GM23338 (cell line): ENCODE data around the gene TXNDC16. TPM values are rescaled to one million over a fixed set of nuclear protein-coding genes. Genes with fewer than 3 reads are reported as not detected.

ENCODE experiments used
- ATAC-seq: fragments of 200-7000 bp; cut with Tn5 transposase; 3 replicates; pipeline ENCODE4 v1.9.1; 2020
- DNase-seq: peaks from one replicate; pipeline ENCODE4 v3.0.0-alpha.2; 2015; ENCODE audit warnings: low spot score
- H2AFZ ChIP-seq: fragments of 200-600 bp; sonication (generic); 2 replicates; pipeline ENCODE4 v1.8.0; 2016; ENCODE audit warnings: antibody characterized with exemption, mild to moderate bottlenecking, moderate library complexity
- H3F3A ChIP-seq: fragments of 200-600 bp; sonication (generic); replicated peaks from 2 replicates; pipeline ENCODE4 v1.8.0; 2017; ENCODE audit warnings: antibody characterized with exemption, mixed run types, low read depth
- H3K27ac ChIP-seq: fragments of 200-600 bp; sonication (generic); 2 replicates; pipeline ENCODE4 v1.6.1; 2016; ENCODE audit warnings: low read depth
- H3K27me3 ChIP-seq: fragments of 200-600 bp; sonication (generic); 2 replicates; pipeline ENCODE4 v1.8.0; 2016; ENCODE audit warnings: mild to moderate bottlenecking, mixed run types, moderate library complexity; ENCODE audit not compliant: insufficient read depth
- H3K36me3 ChIP-seq: fragments of 200-600 bp; sonication (generic); 2 replicates; pipeline ENCODE4 v1.8.0; 2016; ENCODE audit warnings: mild to moderate bottlenecking; ENCODE audit not compliant: insufficient read depth
- H3K4me1 ChIP-seq: fragments of 200-600 bp; sonication (generic); 2 replicates; pipeline ENCODE4 v1.8.0; 2016; ENCODE audit warnings: mild to moderate bottlenecking, moderate library complexity; ENCODE audit not compliant: insufficient read depth
- H3K4me2 ChIP-seq: fragments of 200-600 bp; sonication (generic); 2 replicates; pipeline ENCODE4 v1.7.1; 2017; ENCODE audit warnings: mixed run types
- H3K4me3 ChIP-seq: fragments of 200-600 bp; sonication (generic); 2 replicates; pipeline ENCODE4 v1.6.1; 2016; ENCODE audit warnings: mixed run types
- H3K79me2 ChIP-seq: fragments of 200-600 bp; sonication (generic); replicated peaks from 2 replicates; pipeline ENCODE4 v1.8.0; 2017; ENCODE audit warnings: mild to moderate bottlenecking; ENCODE audit not compliant: insufficient read depth
- H3K9me2 ChIP-seq: fragments of 200-600 bp; sonication (generic); 2 replicates; pipeline ENCODE4 v1.8.0; 2017; ENCODE audit not compliant: insufficient read depth
- H4K20me1 ChIP-seq: fragments of 200-600 bp; sonication (generic); replicated peaks from 2 replicates; pipeline ENCODE4 v1.8.0; 2017; ENCODE audit warnings: mild to moderate bottlenecking; ENCODE audit not compliant: insufficient read depth
- H3K27ac Mint-ChIP-seq: 2 replicates; pipeline ENCODE4 v1.8.0; 2020; ENCODE audit warnings: inconsistent platforms, mild to moderate bottlenecking, moderate library complexity, mixed read lengths
- H3K27me3 Mint-ChIP-seq: 3 replicates; pipeline ENCODE4 v1.8.0; 2022; ENCODE audit warnings: low read depth, mild to moderate bottlenecking, moderate library complexity, mixed read lengths, inconsistent platforms; ENCODE audit not compliant: insufficient read depth, poor library complexity
- H3K36me3 Mint-ChIP-seq: 3 replicates; pipeline ENCODE4 v1.8.0; 2021; ENCODE audit warnings: low read depth, mild to moderate bottlenecking, inconsistent platforms, moderate library complexity, mixed read lengths
- H3K4me1 Mint-ChIP-seq: 3 replicates; pipeline ENCODE4 v1.8.0; 2020; ENCODE audit warnings: mild to moderate bottlenecking, inconsistent platforms, mixed read lengths
- H3K4me3 Mint-ChIP-seq: 3 replicates; pipeline ENCODE4 v1.8.0; 2021; ENCODE audit warnings: moderate library complexity, mild to moderate bottlenecking, inconsistent platforms, mixed read lengths
- H3K9me3 Mint-ChIP-seq: 3 replicates; pipeline ENCODE4 v1.8.0; 2020; ENCODE audit warnings: moderate library complexity, mild to moderate bottlenecking, inconsistent platforms, mixed read lengths
- CREB1 ChIP-seq: fragments of 250-450 bp; sonication (Bioruptor Pico); IDR thresholded peaks from 2 replicates; pipeline ENCODE4 v1.5.0; 2020; ENCODE audit warnings: low read depth, mild to moderate bottlenecking, moderate library complexity
- ETS1 ChIP-seq: IDR thresholded peaks from 2 replicates; pipeline ENCODE4 v1.6.1; 2016; ENCODE audit warnings: antibody characterized with exemption
- EZH2 ChIP-seq: fragments of 200-600 bp; sonication (generic); IDR thresholded peaks from one replicate; pipeline ENCODE4 v1.8.0; 2017; ENCODE audit warnings: antibody characterized with exemption, mild to moderate bottlenecking, low read depth; ENCODE audit not compliant: unreplicated experiment
- EZH2phosphoT487 ChIP-seq: fragments of 200-600 bp; sonication (generic); IDR thresholded peaks from one replicate; pipeline ENCODE4 v1.8.1; 2018; ENCODE audit warnings: antibody characterized with exemption; ENCODE audit not compliant: unreplicated experiment
- JUNB ChIP-seq: IDR thresholded peaks from one replicate; pipeline ENCODE4 v1.6.1; 2016; ENCODE audit warnings: antibody characterized with exemption; ENCODE audit not compliant: unreplicated experiment
- NANOG ChIP-seq: IDR thresholded peaks from 2 replicates; pipeline ENCODE4 v1.6.1; 2016; ENCODE audit warnings: antibody characterized with exemption, borderline replicate concordance
- POLR2AphosphoS5 ChIP-seq: IDR thresholded peaks from 2 replicates; pipeline ENCODE4 v1.6.1; 2016; ENCODE audit warnings: antibody characterized with exemption, low read depth
- STAT1 ChIP-seq: IDR thresholded peaks from one replicate; pipeline ENCODE4 v1.6.1; 2016; ENCODE audit warnings: antibody characterized with exemption; ENCODE audit not compliant: unreplicated experiment
- ZNF114 ChIP-seq: fragments of 250-450 bp; sonication (Bioruptor Pico); IDR thresholded peaks from 2 replicates; pipeline ENCODE4 v1.5.0; 2020; ENCODE audit warnings: mild to moderate bottlenecking, moderate library complexity
- ZNF331 ChIP-seq: fragments of 250-450 bp; sonication (Bioruptor Pico); IDR thresholded peaks from 2 replicates; pipeline ENCODE4 v1.5.0; 2020; ENCODE audit warnings: low read depth, mild to moderate bottlenecking, moderate library complexity
- ZNF462 ChIP-seq: fragments of 250-450 bp; sonication (Bioruptor Pico); IDR thresholded peaks from 2 replicates; pipeline ENCODE4 v1.5.0; 2020; ENCODE audit warnings: mild to moderate bottlenecking, moderate library complexity
- polyA plus RNA-seq: library from polyadenylated mRNA; unstranded; fragments of >200 nt; fragmentation: Nextera tagmentation; extraction: Ambion mirVana; gene quantifications from 2 replicates; pipeline ENCODE4 v1.2.1, GENCODE V29; 2016
- total RNA-seq: library from RNA; depleted of rRNA; stranded (reverse); fragments of >200 nt; shearing (Covaris generic); gene quantifications from 2 replicates; pipeline ENCODE4 v1.2.3, GENCODE V29; 2014
- TF ChIP-seq, protein P1 (sequence below): IDR thresholded peaks from one replicate; pipeline ENCODE4 v1.6.1; 2018; ENCODE audit warnings: antibody characterized with exemption; ENCODE audit not compliant: unreplicated experiment
- TF ChIP-seq, protein P2 (sequence below), 2 experiments: fragments of 200-600 bp in 1 of 2; sonication (generic) in 1 of 2; conservative IDR thresholded peaks; 2 replicates each; pipeline versions ENCODE4 v1.5.1 to v1.6.1; 2016 to 2017; ENCODE audit warnings: antibody characterized with exemption in 2 of 2, low read depth in 2 of 2, mild to moderate bottlenecking in 2 of 2, moderate library complexity in 1 of 2

The TXNDC16 gene
- total and polyA plus RNA-seq, 2 experiments from 2014 or later = 13.6 to 14.0 TPM

- Mint-ChIP-seq H3K4me3 (no peak overlapping the region), H3K27ac (peak overlapping the region; percentile 67), H3K36me3 (no peaks in the 10 kb centered on the region), H3K4me1 (no peaks in the 10 kb centered on the region), H3K27me3 (no peaks in the 10 kb centered on the region), H3K9me3 (no peaks in the 10 kb centered on the region)
- H3K79me2 ChIP-seq = no peaks in the 10 kb centered on the region
- H3K4me1 ChIP-seq = no peaks in the 10 kb centered on the region
- no peaks in the 10 kb centered on the region for H3K36me3 ChIP-seq
- no peak overlapping the region for H2AFZ ChIP-seq
- H3K9me2 ChIP-seq = no peaks in the 10 kb centered on the region
- ATAC-seq (no peak), DNase-seq (no peak)
- no peak for TF ChIP-seq NANOG
- TF ChIP-seq POLR2AphosphoS5 = no peak
- no peak for TF ChIP-seq JUNB
- TF ChIP-seq, protein P1, sequence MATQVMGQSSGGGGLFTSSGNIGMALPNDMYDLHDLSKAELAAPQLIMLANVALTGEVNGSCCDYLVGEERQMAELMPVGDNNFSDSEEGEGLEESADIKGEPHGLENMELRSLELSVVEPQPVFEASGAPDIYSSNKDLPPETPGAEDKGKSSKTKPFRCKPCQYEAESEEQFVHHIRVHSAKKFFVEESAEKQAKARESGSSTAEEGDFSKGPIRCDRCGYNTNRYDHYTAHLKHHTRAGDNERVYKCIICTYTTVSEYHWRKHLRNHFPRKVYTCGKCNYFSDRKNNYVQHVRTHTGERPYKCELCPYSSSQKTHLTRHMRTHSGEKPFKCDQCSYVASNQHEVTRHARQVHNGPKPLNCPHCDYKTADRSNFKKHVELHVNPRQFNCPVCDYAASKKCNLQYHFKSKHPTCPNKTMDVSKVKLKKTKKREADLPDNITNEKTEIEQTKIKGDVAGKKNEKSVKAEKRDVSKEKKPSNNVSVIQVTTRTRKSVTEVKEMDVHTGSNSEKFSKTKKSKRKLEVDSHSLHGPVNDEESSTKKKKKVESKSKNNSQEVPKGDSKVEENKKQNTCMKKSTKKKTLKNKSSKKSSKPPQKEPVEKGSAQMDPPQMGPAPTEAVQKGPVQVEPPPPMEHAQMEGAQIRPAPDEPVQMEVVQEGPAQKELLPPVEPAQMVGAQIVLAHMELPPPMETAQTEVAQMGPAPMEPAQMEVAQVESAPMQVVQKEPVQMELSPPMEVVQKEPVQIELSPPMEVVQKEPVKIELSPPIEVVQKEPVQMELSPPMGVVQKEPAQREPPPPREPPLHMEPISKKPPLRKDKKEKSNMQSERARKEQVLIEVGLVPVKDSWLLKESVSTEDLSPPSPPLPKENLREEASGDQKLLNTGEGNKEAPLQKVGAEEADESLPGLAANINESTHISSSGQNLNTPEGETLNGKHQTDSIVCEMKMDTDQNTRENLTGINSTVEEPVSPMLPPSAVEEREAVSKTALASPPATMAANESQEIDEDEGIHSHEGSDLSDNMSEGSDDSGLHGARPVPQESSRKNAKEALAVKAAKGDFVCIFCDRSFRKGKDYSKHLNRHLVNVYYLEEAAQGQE = no peak
- no peak for TF ChIP-seq ZNF114 (CRISPR knock-in tag)
- TF ChIP-seq, protein P2, sequence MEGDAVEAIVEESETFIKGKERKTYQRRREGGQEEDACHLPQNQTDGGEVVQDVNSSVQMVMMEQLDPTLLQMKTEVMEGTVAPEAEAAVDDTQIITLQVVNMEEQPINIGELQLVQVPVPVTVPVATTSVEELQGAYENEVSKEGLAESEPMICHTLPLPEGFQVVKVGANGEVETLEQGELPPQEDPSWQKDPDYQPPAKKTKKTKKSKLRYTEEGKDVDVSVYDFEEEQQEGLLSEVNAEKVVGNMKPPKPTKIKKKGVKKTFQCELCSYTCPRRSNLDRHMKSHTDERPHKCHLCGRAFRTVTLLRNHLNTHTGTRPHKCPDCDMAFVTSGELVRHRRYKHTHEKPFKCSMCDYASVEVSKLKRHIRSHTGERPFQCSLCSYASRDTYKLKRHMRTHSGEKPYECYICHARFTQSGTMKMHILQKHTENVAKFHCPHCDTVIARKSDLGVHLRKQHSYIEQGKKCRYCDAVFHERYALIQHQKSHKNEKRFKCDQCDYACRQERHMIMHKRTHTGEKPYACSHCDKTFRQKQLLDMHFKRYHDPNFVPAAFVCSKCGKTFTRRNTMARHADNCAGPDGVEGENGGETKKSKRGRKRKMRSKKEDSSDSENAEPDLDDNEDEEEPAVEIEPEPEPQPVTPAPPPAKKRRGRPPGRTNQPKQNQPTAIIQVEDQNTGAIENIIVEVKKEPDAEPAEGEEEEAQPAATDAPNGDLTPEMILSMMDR (conservative IDR thresholded peaks at IDR 0.05; ENCODE audit: low read depth in 2 of 2) = no peak
- no peak for TF ChIP-seq EZH2phosphoT487
- no peak for TF ChIP-seq ZNF331 (CRISPR knock-in tag)
- TF ChIP-seq ZNF462 (CRISPR knock-in tag) = no peak
- no peak for TF ChIP-seq CREB1 (CRISPR knock-in tag)
- TF ChIP-seq EZH2 = no peak
- TF ChIP-seq ETS1 = no peak
- TF ChIP-seq STAT1 = no peak
- H3K4me2 ChIP-seq = no peak overlapping the region
- H3K27me3 ChIP-seq = no peaks in the 10 kb centered on the region
- no peaks in the 10 kb centered on the region for H4K20me1 ChIP-seq
- no peak overlapping the region for H3K27ac ChIP-seq
- no peaks in the 10 kb centered on the region for H3F3A ChIP-seq
- no peak overlapping the region for H3K4me3 ChIP-seq
These were observed 121.8 kb downstream of the TXNDC16 start for GRCh38 chr14:52430474-52430873.
